ENCODE measurements around the gene B3GALNT2.

B3GALNT2 gene

GRCh38 chr1:235441159-235441685 is 63.0 kb downstream of the B3GALNT2 start:
- Histone ChIP-seq H3K4me1 (ENCODE audit: low read depth, poor library complexity, severe bottlenecking) (peaks cover 8% of the 10 kb centered on the region), H3K36me3 (ENCODE audit: insufficient read depth) (no peaks in the 10 kb centered on the region; the same call in 1 of the 2 replicates), H3K79me2 (ENCODE audit: insufficient read depth, low read depth) (no peaks in the 10 kb centered on the region), H3K4me2 (no peak overlapping the region), H2AFZ (ENCODE audit: low read depth) (no peak overlapping the region), H3K4me3 (IDR thresholded peaks at IDR 0.05; ENCODE audit: insufficient read depth, low read depth, low read length) (no peak overlapping the region), H4K20me1 (ENCODE audit: insufficient read depth) (no peaks in the 10 kb centered on the region), H3K27me3 (ENCODE audit: insufficient read depth, low read depth) (no peaks in the 10 kb centered on the region), H3K9ac (no peak overlapping the region), H3K27ac (no peak overlapping the region)
- TF ChIP-seq CTCF (conservative IDR thresholded peaks at IDR 0.05; ENCODE audit: low read depth, low read length), result no peak

GRCh38 chr1:235434001-235434400 is 70.3 kb downstream of the B3GALNT2 start:
- Histone ChIP-seq H2AFZ (ENCODE audit: low read depth) (no peak overlapping the region), H3K4me3 (IDR thresholded peaks at IDR 0.05; ENCODE audit: insufficient read depth, low read depth, low read length) (no peak overlapping the region), H3K27ac (no peak overlapping the region), H4K20me1 (ENCODE audit: insufficient read depth) (no peaks in the 10 kb centered on the region), H3K4me2 (no peak overlapping the region), H3K27me3 (ENCODE audit: insufficient read depth, low read depth) (no peaks in the 10 kb centered on the region), H3K4me1 (ENCODE audit: low read depth, poor library complexity, severe bottlenecking) (no peaks in the 10 kb centered on the region), H3K9ac (no peak overlapping the region), H3K36me3 (ENCODE audit: insufficient read depth) (no peaks in the 10 kb centered on the region; the same call in 1 of the 2 replicates), H3K79me2 (ENCODE audit: insufficient read depth, low read depth) (no peaks in the 10 kb centered on the region)
- no peak for TF ChIP-seq CTCF (conservative IDR thresholded peaks at IDR 0.05; ENCODE audit: low read depth, low read length)

- H3K4me1 ChIP-seq (ENCODE audit: low read depth, poor library complexity, severe bottlenecking), result no peaks in the 10 kb centered on the region
- H3K9ac ChIP-seq, result no peak overlapping the region
- H2AFZ ChIP-seq (ENCODE audit: low read depth), result no peak overlapping the region
- H3K4me3 ChIP-seq (IDR thresholded peaks at IDR 0.05; ENCODE audit: insufficient read depth, low read depth, low read length), result no peak overlapping the region
- H4K20me1 ChIP-seq (ENCODE audit: insufficient read depth), result no peaks in the 10 kb centered on the region
- no peaks in the 10 kb centered on the region for H3K79me2 ChIP-seq (ENCODE audit: insufficient read depth, low read depth)
- H3K36me3 ChIP-seq (ENCODE audit: insufficient read depth), result no peaks in the 10 kb centered on the region; the same call in 1 of the 2 replicates
- H3K27ac ChIP-seq, result no peak overlapping the region
- no peak overlapping the region for H3K4me2 ChIP-seq
- no peak for TF ChIP-seq CTCF (conservative IDR thresholded peaks at IDR 0.05; ENCODE audit: low read depth, low read length)
- no peaks in the 10 kb centered on the region for H3K27me3 ChIP-seq (ENCODE audit: insufficient read depth, low read depth)
These were observed 73.3 kb downstream of the B3GALNT2 start for GRCh38 chr1:235430991-235431390.

GRCh38 chr1:235429143-235429542 is 75.1 kb downstream of the B3GALNT2 start:
- H3K9ac ChIP-seq, result no peak overlapping the region
- no peak overlapping the region for H3K4me2 ChIP-seq
- TF ChIP-seq CTCF (conservative IDR thresholded peaks at IDR 0.05; ENCODE audit: low read depth, low read length), result no peak
- no peaks in the 10 kb centered on the region for H3K79me2 ChIP-seq (ENCODE audit: insufficient read depth, low read depth)
- no peak overlapping the region for H2AFZ ChIP-seq (ENCODE audit: low read depth)
- no peak overlapping the region for H3K27ac ChIP-seq
- H3K4me1 ChIP-seq (ENCODE audit: low read depth, poor library complexity, severe bottlenecking), result no peaks in the 10 kb centered on the region
- H3K27me3 ChIP-seq (ENCODE audit: insufficient read depth, low read depth), result no peaks in the 10 kb centered on the region
- no peak overlapping the region for H3K4me3 ChIP-seq (IDR thresholded peaks at IDR 0.05; ENCODE audit: insufficient read depth, low read depth, low read length)
- no peaks in the 10 kb centered on the region for H4K20me1 ChIP-seq (ENCODE audit: insufficient read depth)
- H3K36me3 ChIP-seq (ENCODE audit: insufficient read depth), result no peaks in the 10 kb centered on the region

Measured in KMS-11 (cell line).